HG03439 (cell line): ENCODE measurements around the gene PDHX.
"Not testable (repeated sequence)": the region's sequence is repeated elsewhere in the genome, so short reads cannot be mapped to it uniquely, and the experiment has no call there.

Experiments
- ATAC-seq: cut with Tn5 transposase; IDR thresholded peaks from one replicate; pipeline ENCODE4 v1.9.1; 2021; ENCODE audit warnings: mild to moderate bottlenecking, moderate library complexity; ENCODE audit not compliant: unreplicated experiment

PDHX gene

DNA sequence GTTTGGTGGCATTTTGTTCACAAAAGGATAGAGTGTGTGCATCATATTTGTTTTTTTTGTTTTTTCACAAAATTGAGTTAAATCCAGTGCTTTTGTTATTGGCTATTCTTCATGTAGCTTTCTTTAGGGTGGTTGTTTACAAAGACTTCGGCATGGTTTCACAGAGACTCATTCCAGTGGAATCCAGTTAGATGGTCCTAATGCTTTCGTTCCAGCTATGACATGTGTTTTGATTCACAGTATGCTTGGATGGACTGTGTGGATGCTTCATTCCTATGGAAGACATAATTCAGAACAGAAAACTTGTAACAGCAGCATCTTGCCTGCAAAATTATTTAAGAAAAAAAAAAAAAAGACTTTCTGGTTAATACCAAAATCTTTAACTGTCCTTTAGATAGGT lies 97.9 kb downstream of the PDHX start:
- no peak for ATAC-seq

DNA sequence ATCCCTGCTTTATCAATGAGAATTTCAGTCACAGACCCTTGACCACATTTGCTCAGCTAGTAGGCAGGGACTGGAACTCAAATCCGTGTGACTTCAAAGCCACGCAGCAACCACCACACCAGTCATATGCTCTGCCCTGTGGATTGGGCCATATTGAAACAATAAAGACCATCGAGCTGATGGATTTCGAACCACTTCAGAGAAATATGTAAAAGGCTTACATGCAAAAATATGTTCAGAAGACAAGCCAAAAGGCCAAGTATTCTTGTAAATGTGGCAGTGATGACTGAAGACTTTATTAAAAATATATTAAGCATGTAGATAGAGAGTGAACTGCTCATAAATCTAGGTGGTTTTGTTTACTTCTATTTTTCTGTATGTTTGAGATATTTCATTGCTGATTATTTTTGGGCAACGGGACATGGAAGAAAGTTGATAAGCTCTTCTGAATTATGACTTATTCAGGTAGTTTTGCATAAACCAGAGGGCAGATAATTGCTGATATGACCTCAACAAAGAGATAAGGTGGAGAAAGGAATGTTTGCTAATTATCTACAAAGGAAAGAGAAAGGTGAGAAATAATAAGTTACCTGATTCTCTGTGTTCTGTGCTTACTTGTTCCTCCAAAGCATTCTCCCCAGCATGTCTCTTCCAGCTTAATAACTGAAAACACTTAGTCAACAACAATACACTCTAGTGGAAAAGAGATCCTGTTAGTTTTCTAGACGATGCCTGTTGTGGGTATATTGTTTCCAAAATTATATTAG lies 99.4 kb downstream of the PDHX start:
- no peak for ATAC-seq

GRCh38 chr11:35016916-35017315 lies 100.5 kb downstream of the PDHX start:
- ATAC-seq: no peak

DNA sequence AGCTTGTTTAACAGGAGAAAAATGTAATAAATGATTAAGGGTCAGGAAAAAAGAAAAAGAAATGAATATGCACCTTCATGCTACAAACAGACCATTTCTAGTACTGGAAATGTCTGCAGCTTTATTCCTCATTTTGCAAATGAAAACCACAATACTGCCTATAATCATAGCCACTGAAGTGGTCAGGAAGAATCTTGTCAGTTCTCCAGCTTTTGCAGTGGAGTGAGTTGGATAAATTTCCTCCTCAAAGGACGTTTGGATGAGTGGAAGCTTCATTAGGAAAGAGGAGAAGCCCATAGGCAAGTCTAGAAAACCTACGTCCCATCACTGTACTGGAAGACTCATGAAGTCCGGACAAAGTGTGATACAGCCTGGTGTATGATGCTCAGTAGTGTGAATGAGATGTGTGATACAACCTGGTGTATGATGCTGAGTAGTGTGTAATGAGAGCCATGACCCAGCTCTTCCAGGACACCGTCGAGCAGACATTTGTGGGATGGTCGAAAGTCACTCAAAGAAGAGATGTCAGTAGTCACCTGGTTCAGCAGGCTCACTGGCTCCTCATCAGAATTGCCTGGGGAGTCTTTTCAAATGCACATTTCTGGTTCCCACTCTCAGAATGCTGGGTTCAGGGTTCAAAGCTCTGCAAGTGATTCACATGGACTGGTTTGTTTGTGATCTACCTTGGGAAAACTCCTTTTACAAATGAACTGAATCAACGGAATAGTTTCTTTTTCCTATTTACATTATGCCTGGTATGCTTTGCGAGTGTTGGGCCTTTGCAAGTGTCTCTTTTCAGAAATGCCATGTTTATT lies 101.3 kb downstream of the PDHX start:
- ATAC-seq: no peak

- ATAC-seq: no peak
These were observed 105.2 kb downstream of the PDHX start for GRCh38 chr11:35021589-35021988.

DNA sequence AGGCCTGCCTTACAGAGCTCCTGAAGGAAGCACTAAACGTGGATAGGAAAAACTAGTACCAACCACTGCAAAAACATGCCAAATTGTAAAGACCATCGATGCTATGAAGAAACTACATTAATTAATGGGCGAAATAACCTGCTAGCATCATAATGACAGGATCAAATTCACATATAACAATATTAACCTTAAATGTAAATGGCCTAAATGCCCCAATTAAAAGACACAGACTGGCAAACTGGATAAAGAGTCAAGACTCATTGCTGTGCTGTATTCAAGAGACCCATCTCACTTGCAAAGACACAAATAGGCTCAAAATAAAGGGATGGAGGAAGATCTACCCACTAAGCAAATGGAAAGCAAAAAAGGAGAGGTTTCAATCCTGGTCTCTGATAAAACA lies 107.5 kb downstream of the PDHX start:
- not testable (repeated sequence) for ATAC-seq

DNA sequence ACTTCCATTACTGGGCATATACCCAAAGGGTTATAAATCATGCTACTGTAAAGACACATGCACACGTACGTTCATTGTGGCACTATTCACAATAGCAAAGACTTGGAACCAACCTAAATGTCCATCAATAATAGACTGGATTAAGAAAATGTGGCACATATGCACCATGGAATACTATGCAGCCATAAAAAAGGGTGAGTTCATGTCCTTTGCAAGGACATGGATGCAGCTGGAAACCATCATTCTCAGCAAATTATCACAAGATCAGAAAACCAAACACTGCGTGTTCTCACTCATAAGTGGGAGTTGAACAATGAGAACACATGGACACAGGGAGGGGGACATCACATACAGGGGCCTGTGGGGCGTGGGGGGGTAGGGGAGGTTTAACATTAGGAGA lies 111.6 kb downstream of the PDHX start:
- not testable (repeated sequence) for ATAC-seq

DNA sequence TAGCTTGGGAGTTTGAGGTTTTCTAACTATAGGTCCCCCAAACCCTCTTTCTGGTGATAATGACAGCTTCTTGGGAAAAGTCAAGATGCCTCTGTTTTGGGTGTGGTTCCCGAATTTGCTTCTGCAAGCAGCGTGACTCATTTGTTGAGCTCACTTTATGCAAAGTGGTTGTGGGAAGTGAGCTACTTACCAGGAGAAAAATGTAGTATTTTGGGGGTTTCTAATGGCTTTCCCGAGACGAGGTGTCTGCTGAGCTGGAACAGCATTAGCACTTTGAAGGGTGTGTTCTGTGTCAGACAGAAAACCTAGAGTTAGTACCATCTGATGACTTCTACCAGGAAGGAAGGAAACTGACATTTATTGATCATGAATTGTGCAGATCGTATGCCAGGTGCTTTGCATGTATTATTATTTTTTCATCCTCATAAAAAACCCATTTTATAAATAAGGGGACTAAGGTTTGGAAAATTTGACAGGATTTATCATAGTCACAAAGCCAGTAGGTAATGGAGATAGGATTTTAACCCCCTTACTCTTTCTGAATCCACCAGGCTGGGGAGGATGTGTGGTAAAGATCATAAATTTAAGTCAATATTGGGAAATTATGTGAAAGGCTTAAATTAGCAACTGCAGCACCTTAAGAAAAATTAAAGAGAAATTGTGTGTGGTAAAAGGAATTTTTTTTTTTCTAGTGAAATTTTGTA lies 113.7 kb downstream of the PDHX start:
- peak; percentile 76 for ATAC-seq

DNA sequence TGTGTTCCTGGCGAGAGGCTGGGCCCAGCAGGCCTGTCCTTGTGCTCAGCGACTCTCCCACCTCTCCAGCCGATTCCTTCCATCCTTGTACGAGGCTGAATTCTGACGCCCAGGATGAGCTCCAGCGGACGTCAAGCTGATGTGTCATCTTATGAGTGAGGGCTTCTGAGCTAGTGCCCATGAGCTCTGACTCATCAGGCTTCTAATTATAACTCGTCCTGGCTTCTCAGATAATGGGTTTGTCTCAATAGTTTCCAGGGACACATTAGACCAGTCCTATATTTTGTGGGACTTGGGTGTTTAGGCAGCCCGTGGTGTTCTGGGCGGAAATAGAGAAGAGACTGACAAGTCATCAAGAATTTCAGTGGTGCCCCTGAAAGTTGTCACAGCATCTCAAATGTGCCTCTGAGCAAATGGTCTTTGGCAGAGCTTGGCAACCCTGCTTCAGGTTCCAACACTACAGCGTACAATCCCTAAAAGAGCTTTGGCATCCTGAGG lies 114.3 kb downstream of the PDHX start:
- no peak for ATAC-seq

- no peak for ATAC-seq
These were observed 114.9 kb downstream of the PDHX start for GRCh38 chr11:35031346-35031745.

DNA sequence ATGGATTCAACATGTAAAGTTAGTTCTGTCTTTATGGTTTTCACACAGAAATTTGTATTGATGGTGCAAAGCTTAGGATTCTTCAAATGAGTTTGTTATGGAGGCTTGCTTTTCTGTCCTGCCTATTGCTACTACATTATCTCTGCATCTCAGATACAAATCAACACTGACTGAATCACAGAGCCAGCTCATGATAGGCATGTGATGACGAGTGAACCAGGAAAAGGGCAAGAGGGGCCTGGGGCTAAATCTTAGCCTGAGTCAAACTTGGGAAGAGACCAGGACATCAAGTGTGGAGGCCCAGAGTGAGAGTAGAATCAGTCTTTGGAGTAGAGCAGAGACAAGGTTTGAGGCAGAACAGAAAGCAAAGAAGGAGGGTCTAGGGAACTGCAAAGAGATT lies 115.4 kb downstream of the PDHX start:
- ATAC-seq: no peak

DNA sequence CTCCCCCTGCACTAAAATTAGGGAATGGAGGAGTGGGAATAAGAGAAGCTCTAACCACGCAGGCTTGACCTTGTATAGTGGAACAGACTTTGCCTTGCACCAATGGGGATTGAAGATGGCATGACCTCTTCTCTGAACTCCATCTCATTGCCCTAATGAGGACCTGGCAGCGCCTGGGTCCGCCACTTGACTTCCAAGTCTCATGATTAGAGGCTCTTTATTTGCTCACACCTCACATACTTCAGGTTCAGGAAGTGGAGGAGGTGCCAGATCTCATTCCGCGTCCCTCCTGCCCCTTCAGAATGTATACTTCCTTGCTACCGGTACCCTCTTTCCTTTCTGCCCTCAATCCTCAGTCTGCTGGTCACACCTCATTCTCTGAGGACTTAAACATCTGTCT lies 116.6 kb downstream of the PDHX start:
- ATAC-seq: no peak

GRCh38 chr11:35034401-35034800 lies 118.0 kb downstream of the PDHX start:
- no peak for ATAC-seq

GRCh38 chr11:35035894-35036408 lies 119.5 kb downstream of the PDHX start:
- ATAC-seq: no peak

- ATAC-seq: no peak
These were observed 120.2 kb downstream of the PDHX start for GRCh38 chr11:35036639-35037038.

GRCh38 chr11:35038211-35038928 lies 122.0 kb downstream of the PDHX start:
- ATAC-seq: no peak

DNA sequence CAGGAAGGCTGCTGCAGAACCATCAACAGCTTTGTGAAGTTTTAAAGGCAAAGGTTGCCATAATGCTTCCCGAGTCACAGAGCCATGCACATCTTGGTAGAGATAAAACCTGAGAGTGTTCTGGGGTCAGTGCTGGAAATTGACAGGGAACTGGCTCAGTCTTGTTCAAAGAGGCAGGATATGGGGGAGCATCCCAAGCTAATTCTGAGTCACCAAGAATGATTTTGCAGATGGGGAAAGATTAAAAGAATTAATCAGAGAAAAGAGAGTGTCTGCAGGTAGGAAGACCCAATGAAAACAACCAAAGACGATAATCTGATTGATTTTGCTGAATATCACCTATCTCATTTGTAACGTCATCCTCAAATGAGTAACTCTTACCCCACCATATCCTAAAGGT lies 122.7 kb downstream of the PDHX start:
- ATAC-seq: no peak

GRCh38 chr11:35040221-35040942 lies 124.0 kb downstream of the PDHX start:
- ATAC-seq: peak; percentile 77

- ATAC-seq: no peak
These were observed 124.7 kb downstream of the PDHX start for GRCh38 chr11:35041070-35041554.

GRCh38 chr11:35042224-35042623 lies 125.8 kb downstream of the PDHX start:
- ATAC-seq: no peak
